ENCODE results near the gene SLC44A3. TPM values are rescaled to one million over a fixed set of nuclear protein-coding genes. Genes with fewer than 3 reads are reported as not detected.

Gene SLC44A3
- total and polyA plus RNA-seq, 2 of the 13 experiments (the other 11 are each of a cell fraction or from before 2014, with no cell fraction given) = 6.8 to 14.1 TPM

- TF ChIP-seq, protein P1, sequence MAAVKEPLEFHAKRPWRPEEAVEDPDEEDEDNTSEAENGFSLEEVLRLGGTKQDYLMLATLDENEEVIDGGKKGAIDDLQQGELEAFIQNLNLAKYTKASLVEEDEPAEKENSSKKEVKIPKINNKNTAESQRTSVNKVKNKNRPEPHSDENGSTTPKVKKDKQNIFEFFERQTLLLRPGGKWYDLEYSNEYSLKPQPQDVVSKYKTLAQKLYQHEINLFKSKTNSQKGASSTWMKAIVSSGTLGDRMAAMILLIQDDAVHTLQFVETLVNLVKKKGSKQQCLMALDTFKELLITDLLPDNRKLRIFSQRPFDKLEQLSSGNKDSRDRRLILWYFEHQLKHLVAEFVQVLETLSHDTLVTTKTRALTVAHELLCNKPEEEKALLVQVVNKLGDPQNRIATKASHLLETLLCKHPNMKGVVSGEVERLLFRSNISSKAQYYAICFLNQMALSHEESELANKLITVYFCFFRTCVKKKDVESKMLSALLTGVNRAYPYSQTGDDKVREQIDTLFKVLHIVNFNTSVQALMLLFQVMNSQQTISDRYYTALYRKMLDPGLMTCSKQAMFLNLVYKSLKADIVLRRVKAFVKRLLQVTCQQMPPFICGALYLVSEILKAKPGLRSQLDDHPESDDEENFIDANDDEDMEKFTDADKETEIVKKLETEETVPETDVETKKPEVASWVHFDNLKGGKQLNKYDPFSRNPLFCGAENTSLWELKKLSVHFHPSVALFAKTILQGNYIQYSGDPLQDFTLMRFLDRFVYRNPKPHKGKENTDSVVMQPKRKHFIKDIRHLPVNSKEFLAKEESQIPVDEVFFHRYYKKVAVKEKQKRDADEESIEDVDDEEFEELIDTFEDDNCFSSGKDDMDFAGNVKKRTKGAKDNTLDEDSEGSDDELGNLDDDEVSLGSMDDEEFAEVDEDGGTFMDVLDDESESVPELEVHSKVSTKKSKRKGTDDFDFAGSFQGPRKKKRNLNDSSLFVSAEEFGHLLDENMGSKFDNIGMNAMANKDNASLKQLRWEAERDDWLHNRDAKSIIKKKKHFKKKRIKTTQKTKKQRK (IDR thresholded peaks at IDR 0.05; ENCODE audit: low read length) = no peak
- no peak for TF ChIP-seq FOXP1 (IDR thresholded peaks at IDR 0.05)
- no peak for TF ChIP-seq FOXP1 (CRISPR knock-in tag; IDR thresholded peaks at IDR 0.05)
- TF ChIP-seq ZNF605 (CRISPR knock-in tag; IDR thresholded peaks at IDR 0.05) = peak; percentile 79
- peak; percentile 67 for TF ChIP-seq POLR2G (IDR thresholded peaks at IDR 0.05; ENCODE audit: low read depth, low read length)
- TF ChIP-seq TERF1 (CRISPR knock-in tag; IDR thresholded peaks at IDR 0.05) = no peak
- no peak for TF ChIP-seq NR2F2 (IDR thresholded peaks at IDR 0.05; ENCODE audit: borderline replicate concordance, low read depth)
- TF ChIP-seq HCFC1 (IDR thresholded peaks at IDR 0.05; ENCODE audit: low read depth, low read length) = no peak
- no peak for TF ChIP-seq ARID2 (CRISPR knock-in tag; IDR thresholded peaks at IDR 0.05; ENCODE audit: borderline replicate concordance)
- no peak for TF ChIP-seq NFKBIZ (CRISPR knock-in tag; IDR thresholded peaks at IDR 0.05)
- TF ChIP-seq, protein P2, sequence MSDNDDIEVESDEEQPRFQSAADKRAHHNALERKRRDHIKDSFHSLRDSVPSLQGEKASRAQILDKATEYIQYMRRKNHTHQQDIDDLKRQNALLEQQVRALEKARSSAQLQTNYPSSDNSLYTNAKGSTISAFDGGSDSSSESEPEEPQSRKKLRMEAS (IDR thresholded peaks at IDR 0.05) = no peak
- no peak for TF ChIP-seq AFF4 (CRISPR knock-in tag; IDR thresholded peaks at IDR 0.05)
- TF ChIP-seq ZNF280D (CRISPR knock-in tag; IDR thresholded peaks at IDR 0.05) = 0 out of 2 replicates have a peak, but pooled peaks have one; percentile 41
- TF ChIP-seq SP4 (CRISPR knock-in tag; IDR thresholded peaks at IDR 0.05) = no peak
- TF ChIP-seq TEF (CRISPR knock-in tag; IDR thresholded peaks at IDR 0.05) = no peak; the same call in 1 of the 2 replicates
- no peak for TF ChIP-seq THAP7 (CRISPR knock-in tag; IDR thresholded peaks at IDR 0.05)
- no peak for TF ChIP-seq CCDC6 (CRISPR knock-in tag; IDR thresholded peaks at IDR 0.05)
Measured at GRCh38 chr1:94925561-94926125, 105.5 kb downstream of the SLC44A3 start (continued).

All from HepG2 (cell line).